NCI-H2171 (cell line): Measurements from ENCODE around the gene DNER.
"Not testable (repeated sequence)": the region's sequence is repeated elsewhere in the genome, so short reads cannot be mapped to it uniquely, and the experiment has no call there.

ENCODE experiments used
- DNase-seq: peaks from one replicate; lab custom pipeline; 2025; lab: John Stamatoyannopoulos, UW

The DNER gene

DNA sequence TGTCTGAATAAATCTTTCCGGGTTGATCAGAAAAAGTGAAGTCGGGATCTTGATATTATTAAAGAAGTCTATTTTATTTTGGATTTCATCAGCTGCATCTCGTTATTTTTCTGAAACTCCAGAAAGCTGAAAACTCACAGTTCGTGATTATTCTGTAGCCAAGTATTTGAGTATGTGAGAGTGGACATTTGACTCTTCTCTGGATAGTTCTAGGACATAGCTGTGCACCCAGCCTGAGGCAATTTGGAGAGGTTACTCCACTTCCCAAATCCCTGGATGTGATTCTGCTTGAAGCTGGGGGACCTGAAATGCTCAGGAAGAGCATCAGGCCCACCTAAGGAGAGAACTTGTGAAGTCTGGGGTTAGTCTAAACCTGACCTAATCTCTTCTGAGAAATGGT lies 325.6 kb downstream of the DNER start:
- no peak for DNase-seq

DNA sequence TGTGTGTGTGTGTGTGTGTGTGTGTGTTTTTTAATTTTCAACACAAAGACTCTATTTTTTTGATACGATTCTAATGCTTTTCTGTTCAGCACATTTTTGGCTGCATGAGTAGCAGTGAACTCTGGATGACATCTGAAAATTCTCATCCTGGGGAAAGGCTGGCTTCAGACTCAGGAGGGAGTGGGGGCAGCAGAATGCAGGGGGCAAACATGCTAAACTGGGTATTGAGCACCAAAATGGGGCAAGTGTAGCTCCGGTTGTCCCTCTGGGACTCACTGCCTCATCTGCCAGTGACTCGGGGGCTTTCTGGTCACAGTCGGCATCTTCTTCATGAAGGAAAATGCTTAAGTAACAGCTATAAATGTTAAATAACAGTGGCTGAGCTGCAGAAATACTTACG lies 326.5 kb downstream of the DNER start:
- no peak for DNase-seq

DNA sequence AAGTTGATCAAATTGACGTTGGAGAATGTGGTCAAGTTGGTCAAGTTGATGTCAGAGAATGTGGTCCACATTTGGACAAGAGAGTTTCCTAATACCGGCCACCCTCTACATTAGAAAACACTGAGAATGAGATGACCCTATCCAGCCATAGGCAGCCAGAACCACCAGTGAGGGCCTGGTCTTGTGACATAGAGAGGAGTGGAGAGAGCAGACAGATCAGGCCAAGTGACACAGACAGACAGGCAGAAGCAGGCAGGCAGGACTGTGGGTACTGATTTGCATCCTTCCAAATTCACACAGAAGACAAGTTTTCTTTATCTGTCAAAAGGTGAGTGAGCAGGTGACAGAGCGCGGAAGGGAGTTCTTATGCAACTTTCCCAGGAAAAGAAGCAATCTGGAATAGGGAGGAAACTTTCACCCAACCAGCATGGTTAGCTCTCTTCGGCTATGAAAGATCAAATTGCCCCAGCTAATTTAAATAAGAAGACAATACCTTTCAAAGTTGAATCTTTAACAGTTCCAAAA lies 334.2 kb downstream of the DNER start:
- DNase-seq = no peak

DNA sequence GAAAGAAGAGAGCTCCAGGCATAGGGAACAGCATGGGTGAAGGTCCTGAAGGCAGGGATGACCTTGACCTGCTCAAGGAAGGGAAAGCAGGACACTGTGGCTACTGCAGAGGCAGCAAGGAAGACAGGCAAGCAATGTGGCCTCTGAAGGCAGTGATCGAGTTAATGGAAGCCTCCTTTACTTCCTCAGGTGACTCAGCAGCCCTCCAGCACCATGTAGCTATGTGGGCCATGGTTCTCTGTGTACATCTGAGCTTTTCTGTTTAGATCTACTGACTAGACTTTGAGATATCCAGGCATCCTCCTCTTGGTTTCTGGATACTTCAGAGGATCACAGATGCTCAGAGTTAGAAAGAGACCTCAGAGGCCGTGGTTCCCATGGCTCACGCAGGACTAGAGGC lies 336.0 kb downstream of the DNER start:
- DNase-seq = no peak

DNA sequence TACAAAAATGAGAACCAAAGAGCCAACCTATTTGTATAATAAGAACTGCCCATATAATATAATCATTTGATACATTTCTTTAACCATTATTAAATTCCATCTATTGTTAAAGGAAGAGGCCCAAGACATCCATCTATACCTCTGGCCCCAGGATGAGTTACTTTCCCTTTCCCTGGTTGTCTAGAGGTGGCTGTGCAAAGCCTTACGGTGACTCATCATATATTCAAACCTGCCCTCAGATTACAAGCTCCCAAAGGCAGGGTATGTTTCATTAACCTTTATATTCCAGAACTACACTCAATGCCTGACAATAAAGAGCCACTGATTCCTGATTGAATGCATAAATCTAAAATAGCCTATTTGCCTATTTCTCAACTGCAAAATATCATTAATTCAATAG lies 337.5 kb downstream of the DNER start:
- DNase-seq = no peak

DNA sequence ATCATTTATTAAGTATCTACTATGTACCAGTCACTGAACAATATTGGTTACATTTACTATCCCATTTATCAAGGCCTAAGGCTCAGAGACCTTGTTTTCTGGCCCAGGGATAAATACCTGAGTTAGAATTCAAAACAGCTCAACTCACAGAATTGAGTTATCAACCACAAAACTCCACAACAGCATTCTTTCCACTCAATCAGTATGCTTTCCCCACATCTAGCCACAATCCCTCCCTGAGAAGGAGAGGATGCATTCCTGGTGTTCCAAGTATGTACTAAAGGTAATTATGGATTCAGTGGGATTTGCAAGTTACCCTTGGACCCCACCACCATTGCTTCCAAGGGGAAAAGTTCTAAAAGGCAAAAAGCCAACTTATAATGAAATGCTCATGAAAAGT lies 339.1 kb downstream of the DNER start:
- no peak for DNase-seq

DNA sequence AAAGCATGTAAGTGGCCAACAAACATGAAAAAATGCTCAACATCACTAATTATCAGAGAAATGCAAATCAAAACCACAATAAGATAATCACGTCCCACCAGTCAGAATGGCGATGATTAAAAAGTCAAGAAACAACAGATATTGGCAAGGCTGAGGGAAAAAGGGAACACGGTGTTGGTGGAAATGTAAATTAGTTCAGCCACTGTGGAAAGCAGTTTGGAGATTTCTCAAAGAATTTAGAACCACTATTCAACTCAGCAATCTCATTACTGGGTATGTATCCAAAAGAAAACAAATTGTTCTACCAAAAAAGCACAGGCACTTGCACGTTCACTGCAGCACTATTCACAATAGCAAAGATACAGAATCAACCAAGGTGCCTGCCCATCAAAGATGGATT lies 341.0 kb downstream of the DNER start:
- not testable (repeated sequence) for DNase-seq

DNA sequence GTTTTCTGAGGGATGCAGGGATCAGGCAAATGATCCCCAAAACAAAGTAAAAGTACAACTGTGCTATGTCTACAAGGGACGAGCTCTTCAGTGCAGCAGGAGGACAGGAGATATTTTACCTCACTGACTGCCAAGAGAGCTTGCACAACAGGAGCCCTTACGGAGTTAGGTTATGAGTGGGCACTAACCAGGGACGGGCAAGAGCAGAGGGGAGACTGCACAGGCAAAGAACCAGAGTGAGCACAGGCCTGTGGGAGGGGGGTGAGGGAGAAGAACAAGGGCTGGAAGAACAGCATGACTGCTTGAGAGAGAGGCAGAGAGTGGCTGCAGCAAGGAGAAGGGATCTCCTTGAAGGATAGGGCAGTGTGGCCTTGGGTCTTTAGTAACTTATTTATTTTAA lies 342.1 kb downstream of the DNER start:
- DNase-seq = no peak

DNA sequence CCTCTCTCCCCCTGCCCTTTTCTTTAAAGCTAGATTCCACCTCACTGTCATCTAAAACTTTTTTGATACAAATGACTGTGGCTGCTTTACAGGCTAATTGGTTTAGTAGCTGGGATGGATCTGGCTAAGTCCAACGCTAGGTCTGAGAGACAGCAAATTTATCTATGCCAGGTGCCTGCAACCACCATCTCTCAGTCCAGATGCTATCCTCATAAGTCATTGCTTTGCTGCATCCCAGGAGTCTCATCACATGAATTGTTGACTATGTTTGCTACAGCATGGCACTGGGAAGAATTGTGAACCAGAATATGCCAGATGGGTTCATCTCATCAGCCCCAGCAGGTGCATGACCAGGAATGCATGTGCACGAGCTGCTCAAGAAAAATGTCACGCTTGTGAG lies 343.3 kb downstream of the DNER start:
- no peak for DNase-seq

DNA sequence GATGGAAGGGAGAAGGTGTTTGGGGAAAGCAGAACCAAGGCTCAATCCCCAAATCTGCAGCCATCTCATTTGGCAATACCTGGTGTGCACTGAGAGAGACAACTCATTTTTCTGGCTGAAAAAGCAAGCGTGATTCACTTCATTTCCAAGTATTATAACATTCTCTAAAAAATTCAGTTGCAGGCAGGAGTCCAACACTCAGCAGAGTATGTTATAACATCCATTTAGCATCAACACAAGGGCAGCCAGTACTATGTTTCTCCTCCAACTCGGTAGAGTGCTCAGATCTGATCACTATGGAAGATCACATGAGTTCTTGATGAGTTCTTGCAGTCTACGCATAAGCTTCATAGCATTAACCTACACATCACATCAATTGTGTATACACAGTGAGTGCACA lies 343.8 kb downstream of the DNER start:
- DNase-seq = no peak

DNA sequence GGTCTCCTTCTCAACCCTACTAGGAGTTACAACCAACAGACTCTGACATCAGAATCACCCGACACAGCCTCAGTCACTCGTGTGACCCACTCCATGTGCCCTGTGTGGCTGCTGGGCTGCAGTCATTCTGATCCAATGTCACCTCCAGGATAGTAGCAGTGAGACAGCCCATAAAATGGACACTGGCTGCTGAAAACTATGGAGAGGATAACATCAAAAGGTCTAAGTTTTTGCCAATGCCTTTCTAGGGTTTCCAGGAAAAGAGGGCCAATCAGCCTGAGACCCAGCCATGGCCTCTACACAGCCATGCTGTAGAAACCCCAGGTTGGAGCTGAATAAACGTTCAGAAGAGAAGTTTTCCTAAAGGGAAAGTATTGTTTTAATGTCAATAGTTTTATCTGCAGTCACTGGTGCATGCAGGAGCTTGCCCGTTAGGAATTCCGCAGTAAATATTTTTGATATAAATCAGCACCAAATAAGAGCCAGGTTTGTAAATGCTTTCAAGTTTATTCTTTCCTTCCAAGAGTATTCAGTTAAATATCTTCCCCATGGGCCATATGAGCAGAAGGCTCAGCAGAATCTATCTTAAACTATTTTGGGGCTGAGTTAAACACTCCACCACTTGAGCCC lies 351.1 kb downstream of the DNER start:
- DNase-seq = no peak

DNA sequence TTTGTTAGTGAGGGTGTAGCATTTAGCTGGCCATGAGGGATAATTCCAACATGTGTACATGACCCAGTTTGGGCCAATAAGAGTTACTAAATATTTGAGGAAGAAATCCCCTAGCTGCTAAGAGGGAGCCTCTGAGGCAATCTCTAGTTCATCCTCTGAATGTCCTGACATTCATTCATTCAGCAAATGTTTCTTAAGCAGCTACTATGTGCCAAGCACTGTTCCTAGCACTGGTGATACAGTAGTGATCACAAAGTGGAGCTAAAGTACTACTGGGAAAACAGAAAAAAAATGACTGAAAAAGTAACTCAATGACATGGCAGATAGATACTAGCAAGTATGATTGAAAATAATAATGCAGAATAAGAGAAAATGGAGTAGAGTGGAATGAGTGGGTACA lies 363.5 kb downstream of the DNER start:
- no peak for DNase-seq

DNA sequence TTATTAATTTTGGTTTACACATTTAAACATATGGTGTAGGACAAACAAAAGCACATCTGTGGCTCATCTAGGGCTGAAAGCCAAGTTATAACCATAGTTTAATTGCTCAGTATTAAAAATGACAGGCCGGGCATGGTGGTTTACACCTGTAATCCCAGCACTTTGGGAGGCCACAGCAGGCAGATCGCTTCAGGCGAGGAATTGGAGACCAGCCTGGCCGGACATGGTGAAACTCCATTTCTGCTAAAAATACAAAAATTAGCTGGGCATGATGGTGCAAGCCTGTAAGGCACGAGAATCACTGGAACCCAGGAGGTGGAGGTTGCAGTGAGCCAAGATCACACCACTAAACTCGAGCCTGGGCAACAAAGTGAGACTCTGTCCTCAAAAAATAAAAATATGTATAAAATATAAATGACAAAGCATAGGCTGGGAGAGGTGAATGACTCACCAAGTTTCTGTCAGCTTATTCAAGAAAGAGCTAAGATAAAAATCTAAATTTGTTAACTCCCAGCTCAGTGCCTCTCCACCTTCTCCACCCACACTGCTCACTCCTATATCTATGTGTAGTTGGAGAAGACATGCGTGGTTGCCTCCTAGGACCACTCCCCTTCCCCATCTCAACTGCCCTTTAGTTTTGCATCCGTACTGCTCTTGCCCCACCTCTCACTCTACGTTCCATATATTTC lies 364.1 kb downstream of the DNER start:
- no peak for DNase-seq

DNA sequence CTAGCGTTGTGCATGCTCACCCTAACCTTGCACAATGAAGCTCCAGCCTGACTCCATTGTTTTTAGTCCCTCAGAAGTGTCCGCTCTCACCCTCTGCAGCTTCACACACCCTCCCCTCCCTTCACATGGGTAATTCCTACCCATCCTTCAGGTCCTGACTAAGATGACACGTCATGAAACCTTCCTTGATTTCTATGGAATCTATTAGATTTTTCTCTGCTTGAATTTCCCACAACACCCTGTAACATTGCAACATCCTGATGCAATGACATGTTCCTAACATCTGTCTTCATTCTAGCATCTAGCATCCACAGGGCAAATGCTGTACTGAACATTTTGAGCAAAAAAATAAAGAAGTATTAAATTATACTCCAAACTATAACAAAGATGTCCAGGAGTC lies 366.2 kb downstream of the DNER start:
- no peak for DNase-seq

DNA sequence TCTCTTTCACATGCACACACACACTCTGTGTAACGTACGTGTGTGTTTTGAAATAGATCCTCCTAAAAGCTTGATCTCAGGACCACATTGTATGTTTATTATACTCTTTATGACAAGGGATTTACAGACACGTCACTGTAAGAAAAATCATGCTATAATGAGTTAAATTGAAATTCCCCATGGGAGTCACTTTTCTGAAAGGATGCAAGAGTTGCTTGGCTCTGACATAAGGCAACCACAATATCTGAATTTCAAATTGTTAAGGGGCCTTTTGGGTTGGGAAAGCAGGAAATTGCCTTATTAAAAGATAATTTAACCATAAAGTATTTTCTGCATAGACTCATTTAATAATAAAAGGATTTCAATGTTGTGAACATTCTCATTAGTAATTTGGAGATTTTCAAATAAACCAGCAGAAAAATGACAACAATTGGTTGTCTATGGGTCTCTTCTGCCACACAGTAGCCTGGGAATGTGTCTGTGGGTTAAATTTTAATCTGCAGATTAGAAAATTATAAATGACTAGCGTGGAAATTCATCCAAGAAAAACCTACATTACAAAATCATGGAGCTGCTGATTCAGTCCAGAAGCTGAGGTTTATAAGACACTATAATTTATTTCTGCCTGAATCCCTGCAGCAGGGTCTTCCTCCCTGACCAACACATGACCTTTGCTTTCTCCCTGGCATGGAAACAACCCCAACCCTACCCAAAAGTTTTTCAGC lies 367.4 kb downstream of the DNER start:
- no peak for DNase-seq

DNA sequence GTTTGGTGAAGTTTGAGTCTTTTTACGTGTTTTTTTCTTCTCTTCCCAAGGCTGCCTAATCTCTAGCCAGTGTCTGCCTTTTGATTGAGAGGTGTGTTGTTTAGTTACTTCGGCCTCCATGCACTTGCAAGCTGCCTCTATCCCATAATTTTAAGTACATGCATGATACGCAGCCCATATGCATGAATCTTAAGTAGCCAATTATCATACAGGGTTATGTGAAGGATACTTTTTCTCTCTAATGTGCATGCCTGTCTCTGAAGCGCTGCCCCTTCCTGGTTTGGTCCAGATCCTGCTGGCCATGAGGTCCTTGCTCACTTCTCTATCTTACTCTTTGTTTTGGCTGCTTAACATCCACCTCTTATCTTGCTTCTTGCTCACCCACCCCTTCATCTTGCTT lies 369.4 kb downstream of the DNER start:
- no peak for DNase-seq

DNA sequence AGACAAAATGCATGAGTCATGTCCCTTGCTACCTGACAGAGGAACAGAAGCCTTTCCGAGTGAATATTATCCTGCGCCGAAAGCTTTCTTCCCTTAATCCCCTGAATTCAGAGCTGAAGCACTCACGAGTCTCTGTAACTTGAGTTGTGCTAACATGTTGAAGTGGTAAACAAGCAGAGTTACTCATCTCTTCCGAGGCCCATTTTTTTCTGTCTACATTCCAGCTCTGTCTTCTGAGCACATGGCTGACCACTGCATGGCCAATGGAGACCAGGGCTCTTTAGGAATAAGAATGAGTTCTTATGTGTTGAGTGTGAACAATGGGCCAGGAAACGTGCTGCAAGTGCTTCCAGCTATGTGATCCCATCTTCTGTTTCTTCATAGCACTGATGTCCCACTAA lies 370.2 kb downstream of the DNER start:
- DNase-seq = no peak

DNA sequence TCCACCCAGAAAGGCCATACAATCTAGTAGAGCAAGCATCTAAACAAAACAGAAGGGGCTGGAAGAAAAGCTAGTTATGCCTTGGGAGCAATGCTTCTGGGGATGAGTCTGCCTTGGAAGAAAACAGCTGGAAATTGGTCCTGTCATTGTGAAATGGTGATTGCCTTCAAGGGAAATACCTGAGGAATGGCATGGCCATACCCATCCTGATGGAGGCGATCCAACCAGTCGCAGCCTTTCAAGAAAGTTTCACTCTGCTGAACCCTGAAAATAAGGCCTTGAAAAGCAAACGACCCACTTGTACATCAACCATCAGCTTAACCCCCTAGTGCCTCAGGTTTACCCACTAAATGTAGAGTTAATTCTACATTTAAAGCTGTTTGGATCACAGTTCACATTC lies 370.7 kb downstream of the DNER start:
- DNase-seq = no peak

DNA sequence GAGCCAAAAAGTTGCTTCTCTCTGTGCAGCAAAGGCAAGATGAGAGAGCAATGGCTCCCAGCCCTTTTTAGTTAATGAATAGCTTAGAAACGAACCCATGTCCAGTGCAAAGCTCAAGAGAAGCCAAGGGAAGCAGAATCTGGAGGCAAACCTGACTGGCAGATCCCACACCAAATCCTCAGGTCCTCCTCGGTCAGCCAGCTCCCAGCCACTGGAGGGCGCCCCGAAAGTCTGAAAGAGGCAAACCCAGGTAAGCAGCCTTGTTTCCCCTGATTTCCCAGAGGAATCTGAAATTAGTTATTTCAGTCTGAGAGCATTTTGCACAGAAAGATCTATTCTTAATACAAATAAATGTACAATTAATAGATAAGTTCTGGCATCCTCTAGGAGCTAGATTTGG lies 372.0 kb downstream of the DNER start:
- DNase-seq = no peak

DNA sequence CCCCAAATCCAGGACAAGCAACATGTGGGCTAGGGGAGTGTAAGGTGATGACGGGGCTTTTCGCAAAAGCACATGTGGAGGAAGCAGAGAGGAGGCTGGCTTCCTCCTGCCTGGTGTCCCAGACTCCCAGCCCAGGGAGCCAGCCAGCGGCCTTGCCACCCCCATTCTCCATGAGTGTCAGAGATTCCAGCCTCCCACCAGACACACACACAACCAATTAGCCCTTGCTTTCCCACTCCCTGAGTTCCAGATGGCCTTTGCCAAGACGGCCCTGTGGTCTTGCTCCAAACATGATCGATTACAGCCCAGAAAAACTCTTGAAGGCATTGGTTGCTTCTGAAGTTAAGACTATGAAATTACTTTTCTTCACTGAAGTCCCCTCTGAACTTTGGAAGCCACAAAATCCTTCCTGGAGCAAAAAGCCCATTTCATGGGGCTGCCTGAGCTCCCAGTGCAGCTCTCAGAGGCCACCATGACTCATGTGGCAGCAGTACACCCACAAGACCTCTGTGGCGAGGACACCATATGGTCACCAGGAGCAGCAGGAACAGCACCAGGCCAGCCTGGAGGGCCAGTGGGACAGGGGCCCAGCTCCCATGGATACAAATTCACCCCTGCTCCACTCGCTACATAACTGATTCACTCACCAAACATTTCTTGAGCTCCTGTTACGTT lies 374.1 kb downstream of the DNER start:
- DNase-seq = no peak

DNA sequence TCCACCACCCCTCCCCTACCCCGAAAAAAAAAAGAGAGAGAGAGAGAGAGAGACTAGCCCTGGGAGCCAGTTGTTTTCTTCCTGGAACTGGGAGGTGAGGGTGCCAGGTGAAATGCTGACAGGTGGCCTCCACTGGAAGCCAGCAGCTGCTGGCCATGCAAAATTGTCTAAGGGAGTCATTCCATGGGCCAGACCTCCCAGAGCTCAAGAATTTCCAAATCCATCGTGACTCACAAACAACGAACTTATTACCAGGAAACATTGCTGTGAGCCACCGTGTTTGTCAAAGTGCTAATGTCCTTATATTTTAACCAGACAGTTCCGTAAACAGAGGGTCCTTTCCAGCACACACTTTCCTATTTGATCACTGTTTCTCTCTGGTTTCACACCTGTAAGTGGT lies 374.7 kb downstream of the DNER start:
- DNase-seq = no peak

DNA sequence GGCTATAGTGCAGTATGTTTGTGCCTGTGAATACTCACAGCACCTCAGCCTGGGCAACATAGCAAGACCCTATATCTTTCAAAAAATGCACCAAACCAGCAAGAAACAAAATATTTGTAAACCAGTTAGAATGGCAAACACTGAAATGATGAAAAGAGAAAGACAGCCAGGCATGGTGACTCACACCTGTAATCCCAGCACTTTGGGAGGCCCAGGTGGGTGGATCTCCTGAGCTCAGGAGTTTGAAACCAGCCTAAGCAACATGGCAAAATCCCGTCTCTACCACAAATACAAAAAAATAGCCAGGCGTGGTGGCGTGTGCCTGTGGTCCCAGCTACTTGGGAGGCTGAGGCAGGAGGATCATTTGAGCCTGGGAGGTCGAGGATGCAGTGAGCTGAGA lies 375.2 kb downstream of the DNER start:
- not testable (repeated sequence) for DNase-seq

DNA sequence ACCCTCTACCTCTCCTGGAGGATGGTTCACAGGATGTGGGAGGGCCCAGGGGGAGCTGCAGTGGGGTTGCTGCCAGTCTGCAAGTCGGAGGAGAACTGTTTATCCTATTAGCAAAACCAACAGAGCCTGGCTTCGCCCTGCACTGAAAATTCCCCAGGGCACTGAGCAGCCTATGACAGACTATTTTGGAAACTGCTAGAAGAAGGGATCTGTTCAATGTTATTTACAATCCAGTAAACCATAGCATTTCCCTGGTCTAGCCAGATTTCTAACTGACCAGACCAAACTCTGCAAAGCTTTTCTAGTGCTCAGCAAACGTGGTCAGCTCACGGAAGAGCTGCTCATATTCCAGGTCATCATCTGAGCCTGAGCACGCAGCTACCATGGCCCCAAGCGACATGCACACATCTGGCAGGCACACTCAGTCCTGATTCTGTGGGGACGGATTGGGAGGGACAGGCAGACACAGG lies 378.4 kb downstream of the DNER start:
- no peak for DNase-seq
